C4-2B (cell line): ENCODE results near the gene LIPI.

Experiments used
- H3K27ac ChIP-seq: fragments of 450-650 bp; 2 replicates; pipeline ENCODE4 v1.5.1; 2017
- CTCF ChIP-seq: fragments of 450-650 bp; conservative IDR thresholded peaks from 2 replicates; pipeline ENCODE4 v1.5.1; 2017; ENCODE audit warnings: mild to moderate bottlenecking
- ZFX ChIP-seq: fragments of 450-650 bp; IDR thresholded peaks from 2 replicates; pipeline ENCODE4 v1.6.1; 2017

The LIPI gene

GRCh38 chr21:14210738-14211137 lies at the start of gene LIPI:
LIPI (minus strand) TSS chr21:14210955; CDS start chr21:14210845, 110 bp downstream.
- no peak for TF ChIP-seq CTCF
- TF ChIP-seq ZFX = no peak
- H3K27ac ChIP-seq = no peak within 1 kb of the TSS

GRCh38 chr21:14260174-14260764 lies 49.5 kb upstream of the LIPI start:
- TF ChIP-seq ZFX (no peak), CTCF (no peak)

GRCh38 chr21:14259747-14260146 lies 49.0 kb upstream of the LIPI start:
- no peak overlapping the region for H3K27ac ChIP-seq
- TF ChIP-seq ZFX = no peak
- TF ChIP-seq CTCF = peak; percentile 75

More at GRCh38 chr21:14260174-14260764, 49.5 kb upstream of the LIPI start:
- H3K27ac ChIP-seq = no peak overlapping the region

- H3K27ac ChIP-seq = no peak overlapping the region
- no peak for TF ChIP-seq CTCF
- no peak for TF ChIP-seq ZFX
Measured at GRCh38 chr21:14251336-14251735, 40.6 kb upstream of the LIPI start.

GRCh38 chr21:14245711-14246110 lies 35.0 kb upstream of the LIPI start:
- no peak overlapping the region for H3K27ac ChIP-seq
- TF ChIP-seq CTCF (no peak), ZFX (no peak)

GRCh38 chr21:14244911-14245310 lies 34.2 kb upstream of the LIPI start:
- no peak overlapping the region for H3K27ac ChIP-seq
- no peak for TF ChIP-seq ZFX
- TF ChIP-seq CTCF = no peak

GRCh38 chr21:14243874-14244273 lies 33.1 kb upstream of the LIPI start:
- no peak overlapping the region for H3K27ac ChIP-seq
- TF ChIP-seq CTCF (no peak), ZFX (no peak)
